Amniotic stem cell (primary cell): Measurements from ENCODE around the gene FGFBP3.

Source experiments
- DNase-seq: peaks from one replicate; lab custom pipeline; 2025; lab: John Stamatoyannopoulos, UW

The FGFBP3 gene

GRCh38 chr10:91909117-91909677 lies at the start of gene FGFBP3:
Gene FGFBP3 (minus strand): TSS chr10:91909486. CDS start chr10:91908969, 517 bp downstream.
- no peak for DNase-seq

GRCh38 chr10:91957091-91957490 lies 47.8 kb upstream of the FGFBP3 start:
- no peak for DNase-seq

GRCh38 chr10:91955114-91955513 lies 45.8 kb upstream of the FGFBP3 start:
- no peak for DNase-seq

- no peak for DNase-seq
Observed at GRCh38 chr10:91953600-91954160, 44.4 kb upstream of the FGFBP3 start.

- DNase-seq: no peak
Observed at GRCh38 chr10:91944880-91945630, 35.8 kb upstream of the FGFBP3 start.

GRCh38 chr10:91941426-91941825 lies 32.1 kb upstream of the FGFBP3 start:
- DNase-seq: no peak

GRCh38 chr10:91939653-91940052 lies 30.4 kb upstream of the FGFBP3 start:
- no peak for DNase-seq

- DNase-seq: no peak
Observed at GRCh38 chr10:91935886-91936285, 26.6 kb upstream of the FGFBP3 start.

- no peak for DNase-seq
Observed at GRCh38 chr10:91932737-91933136, 23.5 kb upstream of the FGFBP3 start.

- DNase-seq: no peak
Observed at GRCh38 chr10:91931526-91932190, 22.4 kb upstream of the FGFBP3 start.

- no peak for DNase-seq
Observed at GRCh38 chr10:91930939-91931338, 21.7 kb upstream of the FGFBP3 start.

GRCh38 chr10:91925022-91925320 lies 15.7 kb upstream of the FGFBP3 start:
- DNase-seq: no peak

GRCh38 chr10:91924212-91925021 lies 15.1 kb upstream of the FGFBP3 start:
- no peak for DNase-seq

GRCh38 chr10:91923371-91924211 lies 14.3 kb upstream of the FGFBP3 start, which contains the start of gene BTAF1:
Gene BTAF1 (plus strand): TSS chr10:91923770. CDS start chr10:91924077, 307 bp downstream.
- peak; percentile 88 for DNase-seq

- DNase-seq: no peak
Observed at GRCh38 chr10:91919651-91920050, 10.4 kb upstream of the FGFBP3 start.

GRCh38 chr10:91910467-91910866 lies 1.2 kb upstream of the FGFBP3 start:
- no peak for DNase-seq

- DNase-seq: no peak
Observed at GRCh38 chr10:91908337-91909116, 759 bp downstream of the FGFBP3 start.

GRCh38 chr10:91907914-91908336 lies 1.4 kb downstream of the FGFBP3 start:
- no peak for DNase-seq

GRCh38 chr10:91907033-91907594 lies 2.2 kb downstream of the FGFBP3 start:
- no peak for DNase-seq
